ENCODE measurements around the gene PSAPL1.

Gene PSAPL1

DNA sequence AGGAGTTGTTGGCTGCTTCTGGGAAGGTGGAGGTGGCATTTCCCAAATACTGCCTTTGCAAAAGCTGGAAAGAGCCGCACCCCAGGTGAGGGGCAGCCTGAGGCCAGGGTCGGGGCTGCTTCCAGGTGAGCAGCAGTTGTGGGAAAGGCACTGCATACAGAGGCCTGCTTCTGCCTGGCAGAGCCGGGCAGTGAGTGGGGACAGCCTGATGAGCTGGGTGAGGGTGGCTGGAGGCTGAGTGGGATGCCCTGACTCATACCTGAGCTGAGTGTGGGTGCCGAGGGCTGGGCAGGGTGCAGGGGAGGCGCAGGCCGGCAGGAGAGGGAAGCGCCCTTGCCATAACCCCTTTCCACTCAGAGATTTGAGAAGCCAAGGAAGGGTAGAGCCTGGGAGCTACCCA is 6.5 kb upstream of the PSAPL1 start:
- no peak overlapping the region for H3K4me3 ChIP-seq (ENCODE audit: low read depth, low read length)
- no peak for DNase-seq (ENCODE audit: low read depth)
- TF ChIP-seq, protein P1, sequence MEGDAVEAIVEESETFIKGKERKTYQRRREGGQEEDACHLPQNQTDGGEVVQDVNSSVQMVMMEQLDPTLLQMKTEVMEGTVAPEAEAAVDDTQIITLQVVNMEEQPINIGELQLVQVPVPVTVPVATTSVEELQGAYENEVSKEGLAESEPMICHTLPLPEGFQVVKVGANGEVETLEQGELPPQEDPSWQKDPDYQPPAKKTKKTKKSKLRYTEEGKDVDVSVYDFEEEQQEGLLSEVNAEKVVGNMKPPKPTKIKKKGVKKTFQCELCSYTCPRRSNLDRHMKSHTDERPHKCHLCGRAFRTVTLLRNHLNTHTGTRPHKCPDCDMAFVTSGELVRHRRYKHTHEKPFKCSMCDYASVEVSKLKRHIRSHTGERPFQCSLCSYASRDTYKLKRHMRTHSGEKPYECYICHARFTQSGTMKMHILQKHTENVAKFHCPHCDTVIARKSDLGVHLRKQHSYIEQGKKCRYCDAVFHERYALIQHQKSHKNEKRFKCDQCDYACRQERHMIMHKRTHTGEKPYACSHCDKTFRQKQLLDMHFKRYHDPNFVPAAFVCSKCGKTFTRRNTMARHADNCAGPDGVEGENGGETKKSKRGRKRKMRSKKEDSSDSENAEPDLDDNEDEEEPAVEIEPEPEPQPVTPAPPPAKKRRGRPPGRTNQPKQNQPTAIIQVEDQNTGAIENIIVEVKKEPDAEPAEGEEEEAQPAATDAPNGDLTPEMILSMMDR (conservative IDR thresholded peaks at IDR 0.05; ENCODE audit: low read depth, low read length): no peak

DNA sequence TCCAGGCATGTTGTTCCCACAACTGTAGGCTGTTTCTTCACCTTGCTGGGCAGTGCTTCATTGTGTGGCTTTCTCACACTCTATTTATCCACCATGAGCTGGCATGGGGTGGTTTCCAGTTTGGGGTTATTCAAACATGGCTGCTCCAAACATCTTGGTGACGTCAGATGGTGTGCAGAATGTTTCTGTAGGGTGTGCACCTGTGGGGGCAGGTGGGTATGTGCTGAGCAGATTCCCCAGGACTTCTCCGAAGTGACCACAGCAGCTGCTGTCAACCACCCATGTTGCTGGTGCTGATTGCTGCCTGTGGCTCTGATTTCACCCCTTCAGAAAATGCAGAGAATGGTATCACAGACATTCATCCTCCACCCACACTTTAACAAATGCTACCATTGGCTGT is 5.0 kb upstream of the PSAPL1 start:
- no peak overlapping the region for H3K4me3 ChIP-seq (ENCODE audit: low read depth, low read length)
- DNase-seq (ENCODE audit: low read depth): no peak
- TF ChIP-seq, protein P1 (conservative IDR thresholded peaks at IDR 0.05; ENCODE audit: low read depth, low read length): no peak

DNA sequence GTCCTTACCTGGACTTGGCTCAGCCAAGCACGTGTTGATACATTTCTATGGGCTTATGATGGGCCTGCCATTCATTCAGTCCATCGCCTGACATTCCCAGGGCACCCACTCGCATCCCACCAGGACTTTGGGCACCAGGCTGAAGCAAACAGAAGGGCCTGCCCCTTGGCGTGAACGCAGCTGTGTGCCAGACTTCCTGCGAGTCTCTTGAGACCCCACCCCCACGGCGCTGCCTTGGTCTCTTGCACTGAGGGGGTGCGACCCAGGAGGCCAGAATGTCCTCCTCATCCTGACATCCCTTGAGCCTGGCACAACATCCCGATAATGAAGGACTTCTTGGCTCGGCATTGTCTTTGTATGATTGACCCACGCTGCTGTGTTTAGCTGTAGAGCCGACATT is 1.5 kb upstream of the PSAPL1 start:
- no peak for DNase-seq (ENCODE audit: low read depth)
- TF ChIP-seq, protein P1 (conservative IDR thresholded peaks at IDR 0.05; ENCODE audit: low read depth, low read length): no peak
- H3K4me3 ChIP-seq (ENCODE audit: low read depth, low read length): no peak overlapping the region

DNA sequence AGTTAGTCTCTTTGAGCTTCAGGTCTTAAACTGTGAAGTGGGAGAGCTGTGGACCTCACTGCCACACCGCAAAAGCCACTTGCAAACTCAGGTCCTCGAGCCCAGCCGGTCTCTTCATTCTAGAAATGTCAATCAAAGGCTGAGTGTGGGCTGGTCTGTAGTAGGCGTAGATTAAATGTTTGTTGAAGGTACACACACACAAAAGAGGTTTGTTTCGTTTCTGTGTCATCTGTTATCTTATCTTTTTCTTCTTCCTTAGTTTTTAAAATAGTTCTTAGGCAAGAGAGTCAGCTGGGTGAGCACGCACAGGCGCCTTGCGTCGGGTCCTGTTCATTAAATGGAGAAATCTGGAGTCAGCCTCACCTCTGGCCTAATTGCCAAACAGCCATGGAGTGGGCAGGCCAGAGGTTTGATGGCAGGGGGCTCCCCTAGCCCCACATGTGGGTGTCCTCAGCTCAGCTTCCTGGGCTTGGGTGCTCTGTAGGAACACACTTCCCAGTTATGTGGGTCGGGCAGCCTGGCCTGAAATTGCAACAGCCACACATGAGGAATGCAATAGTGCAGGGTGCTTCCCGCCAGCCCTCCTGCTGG is 836 bp upstream of the PSAPL1 start:
- DNase-seq (ENCODE audit: low read depth): peak; percentile 61
- H3K4me3 ChIP-seq (ENCODE audit: low read depth, low read length): no peak overlapping the region
- TF ChIP-seq, protein P1 (conservative IDR thresholded peaks at IDR 0.05; ENCODE audit: low read depth, low read length): no peak

DNA sequence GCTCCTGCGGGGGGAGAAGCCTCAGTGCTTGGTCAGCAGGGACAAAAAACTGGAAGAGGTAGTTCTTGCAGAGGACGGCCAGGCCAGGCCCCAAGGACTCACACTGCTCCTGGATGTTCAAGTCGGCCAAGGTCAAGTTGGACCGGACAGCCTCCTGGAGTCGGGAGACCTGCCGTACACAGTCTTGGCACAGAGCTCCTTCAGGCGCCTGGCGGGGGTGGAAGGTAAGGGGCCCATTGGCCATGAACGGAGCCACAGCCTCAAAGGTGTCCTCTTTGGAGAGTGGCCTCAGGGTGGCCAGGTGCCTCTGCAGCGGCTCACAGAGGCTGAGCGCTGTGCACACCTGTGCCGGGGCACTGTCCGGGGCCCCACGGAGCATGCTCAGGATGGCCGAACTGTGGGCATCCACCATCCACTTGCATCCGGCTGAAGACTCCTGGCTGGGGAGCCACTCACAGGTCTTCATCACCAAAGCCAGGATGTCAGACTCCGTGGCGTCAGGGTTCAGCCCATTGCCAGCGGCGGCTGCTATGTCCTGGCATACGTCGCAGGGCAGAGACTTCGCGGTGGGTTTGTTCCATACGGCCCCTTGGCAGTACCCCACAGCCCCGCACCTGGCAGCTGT is 477 bp downstream of the PSAPL1 start:
- TF ChIP-seq, protein P1 (conservative IDR thresholded peaks at IDR 0.05; ENCODE audit: low read depth, low read length): no peak
- no peak overlapping the region for H3K4me3 ChIP-seq (ENCODE audit: low read depth, low read length)
- DNase-seq (ENCODE audit: low read depth): no peak

DNA sequence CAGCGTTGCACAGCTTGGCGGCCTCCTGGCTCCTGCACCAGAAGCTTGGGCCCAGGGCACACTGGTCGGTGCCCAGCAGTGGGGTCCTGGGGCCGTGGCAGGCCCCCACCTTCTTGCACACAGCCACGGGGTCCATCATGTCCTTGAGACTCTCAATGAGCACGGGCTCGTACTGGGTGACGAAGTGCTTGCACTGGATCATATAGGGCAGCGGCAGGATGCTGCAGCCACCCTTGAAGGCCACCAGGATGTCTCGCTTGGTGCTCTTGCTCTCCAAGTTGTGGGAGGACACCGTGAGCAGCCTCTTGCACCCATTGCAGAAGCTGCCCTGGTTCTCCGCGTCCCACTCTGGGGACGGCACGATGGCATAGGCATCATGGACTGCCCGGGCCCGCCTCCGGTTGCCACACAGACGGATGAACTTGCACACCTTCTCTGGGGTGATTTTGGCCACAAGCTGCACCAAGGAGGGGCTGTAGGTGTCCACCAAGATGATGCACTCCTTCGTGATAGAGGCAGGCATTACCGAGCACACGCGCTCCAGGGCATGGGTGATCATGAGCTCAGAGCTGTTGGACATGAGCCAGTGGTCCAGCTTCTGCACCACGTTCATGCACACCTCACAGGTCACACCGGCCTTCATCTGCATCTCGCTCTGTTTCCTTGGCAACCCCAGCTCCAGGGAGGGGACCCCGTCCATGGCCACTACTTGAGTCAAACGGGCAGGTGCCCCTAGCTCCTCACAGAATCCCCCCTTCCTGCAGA is 1.2 kb downstream of the PSAPL1 start:
- no peak for DNase-seq (ENCODE audit: low read depth)
- TF ChIP-seq, protein P1 (conservative IDR thresholded peaks at IDR 0.05; ENCODE audit: low read depth, low read length): no peak
- no peak overlapping the region for H3K4me3 ChIP-seq (ENCODE audit: low read depth, low read length)

Data from choroid plexus epithelial cell (primary cell).